Inflammatory macrophage (primary cell): ENCODE measurements around the gene SASS6.

Experiments
- DNase-seq, 2 donors: peaks; one replicate each; pipeline ENCODE4 v3.0.0-alpha.2; 2020 to 2022

Gene SASS6

GRCh38 chr1:100047235-100047708 is 85.5 kb downstream of the SASS6 start:
- DNase-seq: peak in 1 of 2 donors; percentile 43

- no peak for DNase-seq
These were observed 87.5 kb downstream of the SASS6 start for GRCh38 chr1:100045206-100045605.

- peak in 1 of 2 donors; percentile 44 for DNase-seq
These were observed 93.1 kb downstream of the SASS6 start for GRCh38 chr1:100039591-100039990.

GRCh38 chr1:100038660-100039287 is 94.0 kb downstream of the SASS6 start:
- DNase-seq: peak; percentile 48 to 70

- peak; percentile 84 to 92 for DNase-seq
These were observed 94.6 kb downstream of the SASS6 start for GRCh38 chr1:100037927-100038659.

GRCh38 chr1:100037656-100037926 is 95.1 kb downstream of the SASS6 start:
- DNase-seq: no peak

GRCh38 chr1:100036718-100037655 is 95.7 kb downstream of the SASS6 start:
- peak in 1 of 2 donors; percentile 0 for DNase-seq

- no peak for DNase-seq
These were observed 97.5 kb downstream of the SASS6 start for GRCh38 chr1:100035214-100035613.

- DNase-seq: no peak
These were observed 98.3 kb downstream of the SASS6 start for GRCh38 chr1:100034470-100034869.
